Measurements from ENCODE around the gene KLRB1.
"Not testable (repeated sequence)": the region's sequence is repeated elsewhere in the genome, so short reads cannot be mapped to it uniquely, and the experiment has no call there.

Gene KLRB1

GRCh38 chr12:9619411-9620179 lies 11.9 kb upstream of the KLRB1 start:
- no peak for DNase-seq

- DNase-seq, result not testable (repeated sequence)
Measured at GRCh38 chr12:9618906-9619305, 11.2 kb upstream of the KLRB1 start.

GRCh38 chr12:9617124-9617523 lies 9.4 kb upstream of the KLRB1 start:
- DNase-seq, result no peak

- no peak for DNase-seq
Measured at GRCh38 chr12:9615420-9616136, 7.9 kb upstream of the KLRB1 start.

GRCh38 chr12:9610606-9611005 lies 2.9 kb upstream of the KLRB1 start:
- not testable (repeated sequence) for DNase-seq

- DNase-seq, result no peak
Measured at GRCh38 chr12:9606736-9607372, 862 bp downstream of the KLRB1 start.

GRCh38 chr12:9606247-9606646 lies 1.5 kb downstream of the KLRB1 start:
- no peak for DNase-seq

GRCh38 chr12:9605483-9605882 lies 2.2 kb downstream of the KLRB1 start:
- no peak for DNase-seq

GRCh38 chr12:9604287-9604686 lies 3.4 kb downstream of the KLRB1 start:
- no peak for DNase-seq

- not testable (repeated sequence) for DNase-seq
Measured at GRCh38 chr12:9600426-9600825, 7.3 kb downstream of the KLRB1 start.

- no peak for DNase-seq
Measured at GRCh38 chr12:9598363-9598762, 9.4 kb downstream of the KLRB1 start.

GRCh38 chr12:9597365-9597764 lies 10.4 kb downstream of the KLRB1 start:
- DNase-seq, result no peak

- no peak for DNase-seq
Measured at GRCh38 chr12:9590441-9590840, 17.3 kb downstream of the KLRB1 start.

- DNase-seq, result no peak
Measured at GRCh38 chr12:9588749-9589148, 19.0 kb downstream of the KLRB1 start.

- no peak for DNase-seq
Measured at GRCh38 chr12:9587987-9588600, 19.6 kb downstream of the KLRB1 start.

GRCh38 chr12:9577729-9578128 lies 30.0 kb downstream of the KLRB1 start:
- DNase-seq, result not testable (repeated sequence)

GRCh38 chr12:9567151-9567550 lies 40.6 kb downstream of the KLRB1 start:
- not testable (repeated sequence) for DNase-seq

GRCh38 chr12:9566113-9566512 lies 41.6 kb downstream of the KLRB1 start:
- not testable (repeated sequence) for DNase-seq

GRCh38 chr12:9564418-9564817 lies 43.3 kb downstream of the KLRB1 start:
- not testable (repeated sequence) for DNase-seq

GRCh38 chr12:9562841-9563453 lies 44.8 kb downstream of the KLRB1 start:
- not testable (repeated sequence) for DNase-seq

GRCh38 chr12:9545489-9545888 lies 62.2 kb downstream of the KLRB1 start:
- DNase-seq, result not testable (repeated sequence)

Data from NCI-H1048 (cell line).